ENCODE data around the gene PDCL2. TPM values are rescaled to one million over a fixed set of nuclear protein-coding genes. Genes with fewer than 3 reads are reported as not detected.

The PDCL2 gene
- total RNA-seq, 1 donor from 2014 or later = not detected

GRCh38 chr4:55547466-55547770, 44.6 kb downstream of the PDCL2 start:
- DNase-seq (ENCODE audit: low read depth) = no peak
- Histone ChIP-seq H3K27me3 (ENCODE audit: control insufficient read depth, insufficient read depth, low read length) (no peaks in the 10 kb centered on the region), H3K36me3 (ENCODE audit: control insufficient read depth, insufficient read depth, low read length) (no peaks in the 10 kb centered on the region), H3K4me3 (ENCODE audit: low read depth, low read length) (peak overlapping the region; percentile 94)
- TF ChIP-seq CTCF (IDR thresholded peaks at IDR 0.05; ENCODE audit: insufficient read depth, low read length, poor library complexity, severe bottlenecking) = no peak

- Histone ChIP-seq H3K36me3 (ENCODE audit: control insufficient read depth, insufficient read depth, low read length) (no peaks in the 10 kb centered on the region), H3K4me3 (ENCODE audit: low read depth, low read length) (peak within 1 kb of the TSS; percentile 94), H3K27me3 (ENCODE audit: control insufficient read depth, insufficient read depth, low read length) (no peaks in the 10 kb centered on the region)
- peak; percentile 36 for TF ChIP-seq CTCF (IDR thresholded peaks at IDR 0.05; ENCODE audit: insufficient read depth, low read length, poor library complexity, severe bottlenecking)
- no peak for DNase-seq (ENCODE audit: low read depth)
These were observed 45.1 kb downstream of the PDCL2 start, which contains the start of gene CLOCK for GRCh38 chr4:55546756-55547465. Gene CLOCK (minus strand): TSS chr4:55546909. CDS start chr4:55482785, 64,124 bp downstream.

GRCh38 chr4:55546506-55546755, 45.6 kb downstream of the PDCL2 start:
- H3K27me3 ChIP-seq (ENCODE audit: control insufficient read depth, insufficient read depth, low read length) = no peaks in the 10 kb centered on the region
- H3K4me3 ChIP-seq (ENCODE audit: low read depth, low read length) = peak overlapping the region; percentile 94
- no peak for DNase-seq (ENCODE audit: low read depth)
- no peaks in the 10 kb centered on the region for H3K36me3 ChIP-seq (ENCODE audit: control insufficient read depth, insufficient read depth, low read length)
- no peak for TF ChIP-seq CTCF (IDR thresholded peaks at IDR 0.05; ENCODE audit: insufficient read depth, low read length, poor library complexity, severe bottlenecking)

GRCh38 chr4:55545641-55546505, 46.2 kb downstream of the PDCL2 start:
- DNase-seq (ENCODE audit: low read depth) = no peak
- no peak for TF ChIP-seq CTCF (IDR thresholded peaks at IDR 0.05; ENCODE audit: insufficient read depth, low read length, poor library complexity, severe bottlenecking)
- Histone ChIP-seq H3K36me3 (ENCODE audit: control insufficient read depth, insufficient read depth, low read length) (no peaks in the 10 kb centered on the region), H3K4me3 (ENCODE audit: low read depth, low read length) (peak overlapping the region; percentile 94), H3K27me3 (ENCODE audit: control insufficient read depth, insufficient read depth, low read length) (no peaks in the 10 kb centered on the region)

GRCh38 chr4:55545151-55545550, 46.9 kb downstream of the PDCL2 start:
- DNase-seq (ENCODE audit: low read depth) = no peak
- Histone ChIP-seq H3K27me3 (ENCODE audit: control insufficient read depth, insufficient read depth, low read length) (no peaks in the 10 kb centered on the region), H3K36me3 (ENCODE audit: control insufficient read depth, insufficient read depth, low read length) (no peaks in the 10 kb centered on the region), H3K4me3 (ENCODE audit: low read depth, low read length) (peak overlapping the region; percentile 94)
- no peak for TF ChIP-seq CTCF (IDR thresholded peaks at IDR 0.05; ENCODE audit: insufficient read depth, low read length, poor library complexity, severe bottlenecking)

Data from kidney epithelial cell (primary cell).